ENCODE data around the gene HLA-DQA1. TPM values are rescaled to one million over a fixed set of nuclear protein-coding genes. Genes with fewer than 3 reads are reported as not detected.

HLA-DQA1 gene
- total RNA-seq, 1 experiment from 2014 or later = 0.22 TPM

DNA sequence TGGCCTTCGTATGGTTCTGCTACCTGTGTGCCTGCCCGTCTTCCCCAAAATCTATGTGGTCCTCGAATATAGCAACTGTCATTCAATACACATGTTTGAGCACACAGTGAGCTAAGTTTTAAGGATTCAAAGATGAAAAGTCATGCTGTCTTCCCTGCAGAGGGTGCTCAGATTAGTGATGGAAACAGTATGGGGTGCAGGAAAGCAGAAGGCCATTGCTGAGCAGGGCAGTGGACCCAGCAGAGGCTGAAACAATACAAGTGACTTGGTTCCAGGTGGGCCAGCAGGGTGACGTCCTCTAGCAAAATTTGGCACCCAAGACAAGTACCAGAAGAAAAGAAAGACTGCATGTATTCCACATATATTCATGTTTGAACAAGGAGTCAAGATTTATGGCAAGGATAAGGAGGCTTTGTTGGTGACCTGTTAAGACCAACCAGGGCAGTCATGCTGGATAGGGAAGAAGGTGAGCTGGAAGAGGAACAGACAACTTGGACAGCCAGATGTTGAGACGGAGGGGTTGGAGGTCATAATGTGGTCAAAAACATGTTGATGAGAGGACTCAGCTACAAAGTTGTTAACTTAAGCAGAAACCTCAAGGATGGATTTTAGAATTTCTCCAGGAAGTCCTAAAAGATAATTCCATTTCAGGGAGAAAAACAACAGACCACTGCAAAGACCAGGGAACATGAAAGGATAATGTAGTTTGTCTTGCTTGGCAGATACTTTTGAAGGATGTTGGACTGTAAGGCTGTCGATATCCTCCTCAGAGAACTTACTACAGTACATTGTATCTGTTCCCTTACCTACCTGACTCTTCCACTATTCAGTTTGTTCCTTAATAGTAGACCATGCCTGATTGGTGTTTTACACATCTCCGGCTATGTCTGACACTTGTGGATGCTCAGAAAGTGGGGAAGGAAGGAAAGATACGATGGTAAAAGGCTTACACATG, 2.5 kb downstream of the HLA-DQA1 start:
- Mint-ChIP-seq H3K27ac (no peak overlapping the region), H3K4me3 (no peak overlapping the region), H3K36me3 (no peaks in the 10 kb centered on the region), H3K4me1 (no peaks in the 10 kb centered on the region), H3K27me3 (ENCODE audit: low read depth) (peaks cover 20% of the 10 kb centered on the region), H3K9me3 (no peaks in the 10 kb centered on the region)
- CTCF ChIA-PET = no interaction called here
- POLR2A ChIA-PET = no interaction called here
- no peak for ATAC-seq
- no peak for TF ChIP-seq FOXP1 (CRISPR knock-in tag; IDR thresholded peaks at IDR 0.05; ENCODE audit: borderline replicate concordance)
- TF ChIP-seq, protein P1, sequence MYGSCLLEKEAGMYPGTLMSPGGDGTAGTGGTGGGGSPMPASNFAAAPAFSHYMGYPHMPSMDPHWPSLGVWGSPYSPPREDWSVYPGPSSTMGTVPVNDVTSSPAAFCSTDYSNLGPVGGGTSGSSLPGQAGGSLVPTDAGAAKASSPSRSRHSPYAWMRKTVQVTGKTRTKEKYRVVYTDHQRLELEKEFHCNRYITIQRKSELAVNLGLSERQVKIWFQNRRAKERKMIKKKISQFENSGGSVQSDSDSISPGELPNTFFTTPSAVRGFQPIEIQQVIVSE (CRISPR knock-in tag; IDR thresholded peaks at IDR 0.05; ENCODE audit: borderline replicate concordance) = no peak
- no peak for TF ChIP-seq PRDM15 (CRISPR knock-in tag; IDR thresholded peaks at IDR 0.05)
- no peak for TF ChIP-seq NFE2L1 (CRISPR knock-in tag; IDR thresholded peaks at IDR 0.05)
- TF ChIP-seq CREM (CRISPR knock-in tag; IDR thresholded peaks at IDR 0.05) = no peak
- TF ChIP-seq, protein P2, sequence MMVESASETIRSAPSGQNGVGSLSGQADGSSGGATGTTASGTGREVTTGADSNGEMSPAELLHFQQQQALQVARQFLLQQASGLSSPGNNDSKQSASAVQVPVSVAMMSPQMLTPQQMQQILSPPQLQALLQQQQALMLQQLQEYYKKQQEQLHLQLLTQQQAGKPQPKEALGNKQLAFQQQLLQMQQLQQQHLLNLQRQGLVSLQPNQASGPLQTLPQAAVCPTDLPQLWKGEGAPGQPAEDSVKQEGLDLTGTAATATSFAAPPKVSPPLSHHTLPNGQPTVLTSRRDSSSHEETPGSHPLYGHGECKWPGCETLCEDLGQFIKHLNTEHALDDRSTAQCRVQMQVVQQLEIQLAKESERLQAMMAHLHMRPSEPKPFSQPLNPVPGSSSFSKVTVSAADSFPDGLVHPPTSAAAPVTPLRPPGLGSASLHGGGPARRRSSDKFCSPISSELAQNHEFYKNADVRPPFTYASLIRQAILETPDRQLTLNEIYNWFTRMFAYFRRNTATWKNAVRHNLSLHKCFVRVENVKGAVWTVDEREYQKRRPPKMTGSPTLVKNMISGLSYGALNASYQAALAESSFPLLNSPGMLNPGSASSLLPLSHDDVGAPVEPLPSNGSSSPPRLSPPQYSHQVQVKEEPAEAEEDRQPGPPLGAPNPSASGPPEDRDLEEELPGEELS (CRISPR knock-in tag; IDR thresholded peaks at IDR 0.05) = no peak
- no peak for TF ChIP-seq FOXJ3 (CRISPR knock-in tag; IDR thresholded peaks at IDR 0.05; ENCODE audit: borderline replicate concordance)
- no peak for TF ChIP-seq NR3C1 (CRISPR knock-in tag; conservative IDR thresholded peaks at IDR 0.05; ENCODE audit: low read depth)
- DNase-seq (ENCODE audit: low spot score) = no peak

DNA sequence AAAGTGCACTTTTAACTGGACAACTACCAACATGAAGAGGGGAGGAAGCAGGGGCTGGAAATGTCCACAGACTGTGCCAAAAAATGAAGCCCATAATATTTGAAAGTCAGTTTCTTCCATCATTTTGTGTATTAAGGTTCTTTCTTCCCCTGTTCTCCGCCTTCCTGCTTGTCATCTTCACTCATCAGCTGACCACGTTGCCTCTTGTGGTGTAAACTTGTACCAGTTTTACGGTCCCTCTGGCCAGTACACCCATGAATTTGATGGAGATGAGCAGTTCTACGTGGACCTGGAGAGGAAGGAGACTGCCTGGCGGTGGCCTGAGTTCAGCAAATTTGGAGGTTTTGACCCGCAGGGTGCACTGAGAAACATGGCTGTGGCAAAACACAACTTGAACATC, 3.9 kb downstream of the HLA-DQA1 start:
- ATAC-seq = no peak
- ChIA-PET CTCF (no interaction called here), POLR2A (no interaction called here)
- H3K27me3 Mint-ChIP-seq (ENCODE audit: low read depth) = peaks cover 20% of the 10 kb centered on the region
- no peaks in the 10 kb centered on the region for H3K4me1 Mint-ChIP-seq
- no peaks in the 10 kb centered on the region for H3K9me3 Mint-ChIP-seq
- no peak overlapping the region for H3K27ac Mint-ChIP-seq
- no peak for DNase-seq (ENCODE audit: low spot score)
- H3K4me3 Mint-ChIP-seq = no peak overlapping the region
- no peaks in the 10 kb centered on the region for H3K36me3 Mint-ChIP-seq
- TF ChIP-seq RELA (CRISPR knock-in tag; IDR thresholded peaks at IDR 0.05; ENCODE audit: borderline replicate concordance) (no peak), ZNF263 (CRISPR knock-in tag; IDR thresholded peaks at IDR 0.05; ENCODE audit: low read depth) (no peak), ZNF425 (CRISPR knock-in tag; conservative IDR thresholded peaks at IDR 0.05) (no peak), ZSCAN18 (CRISPR knock-in tag; IDR thresholded peaks at IDR 0.05) (no peak), ATF1 (CRISPR knock-in tag; IDR thresholded peaks at IDR 0.05) (no peak), NFE2L1 (CRISPR knock-in tag; IDR thresholded peaks at IDR 0.05) (no peak), KAT7 (CRISPR knock-in tag; IDR thresholded peaks at IDR 0.05; ENCODE audit: borderline replicate concordance) (no peak)
- TF ChIP-seq, protein P3, sequence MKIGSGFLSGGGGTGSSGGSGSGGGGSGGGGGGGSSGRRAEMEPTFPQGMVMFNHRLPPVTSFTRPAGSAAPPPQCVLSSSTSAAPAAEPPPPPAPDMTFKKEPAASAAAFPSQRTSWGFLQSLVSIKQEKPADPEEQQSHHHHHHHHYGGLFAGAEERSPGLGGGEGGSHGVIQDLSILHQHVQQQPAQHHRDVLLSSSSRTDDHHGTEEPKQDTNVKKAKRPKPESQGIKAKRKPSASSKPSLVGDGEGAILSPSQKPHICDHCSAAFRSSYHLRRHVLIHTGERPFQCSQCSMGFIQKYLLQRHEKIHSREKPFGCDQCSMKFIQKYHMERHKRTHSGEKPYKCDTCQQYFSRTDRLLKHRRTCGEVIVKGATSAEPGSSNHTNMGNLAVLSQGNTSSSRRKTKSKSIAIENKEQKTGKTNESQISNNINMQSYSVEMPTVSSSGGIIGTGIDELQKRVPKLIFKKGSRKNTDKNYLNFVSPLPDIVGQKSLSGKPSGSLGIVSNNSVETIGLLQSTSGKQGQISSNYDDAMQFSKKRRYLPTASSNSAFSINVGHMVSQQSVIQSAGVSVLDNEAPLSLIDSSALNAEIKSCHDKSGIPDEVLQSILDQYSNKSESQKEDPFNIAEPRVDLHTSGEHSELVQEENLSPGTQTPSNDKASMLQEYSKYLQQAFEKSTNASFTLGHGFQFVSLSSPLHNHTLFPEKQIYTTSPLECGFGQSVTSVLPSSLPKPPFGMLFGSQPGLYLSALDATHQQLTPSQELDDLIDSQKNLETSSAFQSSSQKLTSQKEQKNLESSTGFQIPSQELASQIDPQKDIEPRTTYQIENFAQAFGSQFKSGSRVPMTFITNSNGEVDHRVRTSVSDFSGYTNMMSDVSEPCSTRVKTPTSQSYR (CRISPR knock-in tag; IDR thresholded peaks at IDR 0.05) = no peak
- TF ChIP-seq, protein P4, sequence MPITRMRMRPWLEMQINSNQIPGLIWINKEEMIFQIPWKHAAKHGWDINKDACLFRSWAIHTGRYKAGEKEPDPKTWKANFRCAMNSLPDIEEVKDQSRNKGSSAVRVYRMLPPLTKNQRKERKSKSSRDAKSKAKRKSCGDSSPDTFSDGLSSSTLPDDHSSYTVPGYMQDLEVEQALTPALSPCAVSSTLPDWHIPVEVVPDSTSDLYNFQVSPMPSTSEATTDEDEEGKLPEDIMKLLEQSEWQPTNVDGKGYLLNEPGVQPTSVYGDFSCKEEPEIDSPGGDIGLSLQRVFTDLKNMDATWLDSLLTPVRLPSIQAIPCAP (CRISPR knock-in tag; IDR thresholded peaks at IDR 0.05) = no peak

All from WTC11 (cell line).